ENCODE data around the gene NME4.
"Not testable (repeated sequence)": the region's sequence is repeated elsewhere in the genome, so short reads cannot be mapped to it uniquely, and the experiment has no call there.

The NME4 gene

DNA sequence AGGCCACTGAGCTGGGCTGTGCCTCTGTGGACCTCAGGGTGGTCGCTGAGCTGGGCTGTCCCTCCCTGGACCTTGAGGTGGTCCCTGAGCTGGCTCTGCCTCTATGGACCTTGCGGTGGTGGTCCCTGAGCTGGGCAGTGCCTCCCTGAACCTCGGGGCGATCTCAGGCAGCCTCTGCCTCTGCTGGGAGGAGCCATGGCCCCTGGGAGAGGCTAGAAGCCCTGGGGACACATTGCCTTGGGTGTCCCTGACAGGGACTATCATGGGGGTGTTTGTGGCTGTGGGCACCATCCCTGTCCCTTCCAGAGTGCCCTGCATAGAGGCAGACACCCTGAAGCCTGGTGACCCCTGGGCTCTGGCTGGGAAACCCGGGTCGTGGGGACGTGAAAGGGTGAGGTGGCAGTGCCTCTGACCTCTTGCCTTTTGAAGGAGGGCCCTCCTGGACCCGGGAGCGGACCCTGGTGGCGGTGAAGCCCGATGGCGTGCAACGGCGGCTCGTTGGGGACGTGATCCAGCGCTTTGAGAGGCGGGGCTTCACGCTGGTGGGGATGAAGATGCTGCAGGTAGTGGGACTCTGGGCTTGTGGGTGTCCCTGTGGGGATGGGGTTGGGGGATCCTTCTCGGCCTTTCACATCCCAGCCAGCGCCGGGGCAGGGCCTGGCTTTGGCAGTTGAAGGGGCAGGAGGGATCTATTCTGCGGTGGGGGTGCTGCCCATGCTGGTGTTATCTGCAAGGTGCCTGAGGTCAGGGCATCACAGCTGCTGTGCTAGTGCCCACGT lies 1.8 kb downstream of the NME4 start:
- DNase-seq (ENCODE audit: low spot score), result no peak

DNA sequence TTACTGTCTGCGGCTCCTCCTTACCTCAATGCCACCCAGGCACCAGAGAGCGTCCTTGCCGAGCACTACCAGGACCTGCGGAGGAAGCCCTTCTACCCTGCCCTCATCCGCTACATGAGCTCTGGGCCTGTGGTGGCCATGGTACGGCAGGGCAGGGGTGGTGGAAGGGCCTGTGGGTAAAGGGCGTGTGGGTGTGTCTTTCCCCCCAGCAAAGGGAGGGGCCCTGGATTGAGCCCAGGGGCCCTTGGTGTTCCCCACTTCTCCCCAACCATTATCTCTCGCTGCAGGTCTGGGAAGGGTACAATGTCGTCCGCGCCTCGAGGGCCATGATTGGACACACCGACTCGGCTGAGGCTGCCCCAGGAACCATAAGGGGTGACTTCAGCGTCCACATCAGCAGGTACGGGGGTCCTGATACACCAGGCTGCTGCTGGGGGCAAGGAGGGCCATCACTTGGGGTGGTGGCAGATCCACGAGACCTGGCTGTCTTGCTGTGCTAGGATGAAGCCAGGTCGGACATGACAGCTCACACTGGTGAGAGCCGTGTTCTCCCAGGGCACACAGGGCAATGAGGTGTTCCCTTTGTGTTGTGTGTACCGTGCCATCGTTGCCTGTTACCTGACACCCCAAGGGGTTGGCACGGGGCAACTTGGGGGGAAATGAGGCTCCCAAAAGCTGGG lies 2.5 kb downstream of the NME4 start:
- no peak for DNase-seq (ENCODE audit: low spot score)

DNA sequence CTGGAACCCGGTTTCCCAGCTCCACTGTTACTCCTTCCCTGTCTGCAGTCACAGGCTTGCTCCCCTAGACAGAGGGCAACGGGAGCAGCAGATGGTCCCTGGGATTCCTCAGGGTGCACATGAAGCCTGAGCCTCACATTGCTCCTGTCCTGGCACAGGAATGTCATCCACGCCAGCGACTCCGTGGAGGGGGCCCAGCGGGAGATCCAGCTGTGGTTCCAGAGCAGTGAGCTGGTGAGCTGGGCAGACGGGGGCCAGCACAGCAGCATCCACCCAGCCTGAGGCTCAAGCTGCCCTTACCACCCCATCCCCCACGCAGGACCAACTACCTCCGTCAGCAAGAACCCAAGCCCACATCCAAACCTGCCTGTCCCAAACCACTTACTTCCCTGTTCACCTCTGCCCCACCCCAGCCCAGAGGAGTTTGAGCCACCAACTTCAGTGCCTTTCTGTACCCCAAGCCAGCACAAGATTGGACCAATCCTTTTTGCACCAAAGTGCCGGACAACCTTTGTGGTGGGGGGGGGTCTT lies 3.1 kb downstream of the NME4 start:
- no peak for DNase-seq (ENCODE audit: low spot score)

DNA sequence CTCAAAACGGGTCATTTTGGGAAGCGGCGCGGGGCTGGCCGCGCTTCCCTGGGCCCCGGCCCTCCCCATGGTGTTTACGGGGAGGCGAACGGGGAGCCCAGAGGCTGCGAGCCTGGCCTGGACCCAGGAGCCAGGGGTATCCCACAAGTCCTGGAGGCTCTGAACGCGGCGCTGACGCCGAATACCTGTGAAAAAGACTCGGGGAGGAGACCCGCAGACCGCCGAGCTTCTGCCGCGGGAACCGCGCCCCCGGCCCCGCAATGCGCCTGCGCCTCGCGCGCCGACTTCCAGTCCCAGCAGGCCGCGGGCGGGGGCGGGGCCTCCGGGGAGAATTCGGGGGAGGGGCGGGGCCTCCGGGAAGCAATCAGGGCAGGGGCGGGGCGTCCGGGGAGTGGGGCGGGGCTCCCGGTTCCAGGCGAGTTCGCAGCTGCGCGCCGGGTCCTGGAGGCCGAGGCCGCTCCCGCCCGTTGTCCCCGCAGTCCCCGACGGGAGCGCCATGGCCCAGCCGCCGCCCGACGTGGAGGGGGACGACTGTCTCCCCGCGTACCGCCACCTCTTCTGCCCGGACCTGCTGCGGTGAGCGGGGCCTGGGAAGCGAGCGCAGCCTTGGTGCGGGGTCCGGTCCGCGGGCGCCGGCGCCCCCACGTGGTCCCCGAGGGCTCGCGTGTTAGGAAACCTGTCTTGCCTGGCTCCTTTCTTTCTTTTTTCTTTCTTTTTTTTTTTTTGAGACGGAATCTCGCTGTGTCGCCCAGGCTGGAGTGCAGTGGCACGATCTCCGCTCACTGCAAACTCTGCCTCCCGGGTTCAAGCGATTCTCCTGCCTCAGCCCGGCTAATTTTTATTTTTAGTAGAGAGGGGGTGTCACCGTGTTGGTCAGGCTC lies 4.7 kb downstream of the NME4 start, which contains the start of gene DECR2:
Gene DECR2 (plus strand): TSS at position 418 of the 881 bp plus-strand sequence. CDS start 79 bp downstream, at position 497.
- DNase-seq (ENCODE audit: low spot score), result peak; percentile 92

DNA sequence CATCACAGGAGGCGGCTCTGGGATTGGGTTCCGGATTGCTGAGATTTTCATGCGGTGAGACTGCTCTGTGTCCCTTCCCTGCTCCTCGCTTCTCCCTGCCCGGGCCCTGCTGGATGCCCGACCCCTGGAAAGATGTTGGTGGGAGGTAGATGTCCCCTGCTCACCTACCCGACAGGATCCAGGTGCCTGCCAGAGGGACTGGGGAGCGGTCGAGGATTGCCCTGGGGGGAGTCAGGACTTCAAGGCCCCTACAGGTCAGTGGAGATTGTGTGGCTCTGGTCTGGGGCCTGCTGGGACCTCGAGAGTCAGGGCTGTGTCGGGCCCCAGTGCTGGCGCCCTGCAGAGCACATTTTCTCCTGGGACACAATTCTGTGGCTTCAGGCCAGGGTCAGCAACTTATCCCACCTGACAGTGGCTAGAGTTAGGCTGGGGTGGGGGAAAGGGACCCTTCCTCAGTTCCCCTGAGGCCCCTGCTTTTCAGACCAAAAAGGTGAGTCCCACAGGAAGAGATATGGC lies 8.0 kb downstream of the NME4 start:
- DNase-seq (ENCODE audit: low spot score), result no peak

DNA sequence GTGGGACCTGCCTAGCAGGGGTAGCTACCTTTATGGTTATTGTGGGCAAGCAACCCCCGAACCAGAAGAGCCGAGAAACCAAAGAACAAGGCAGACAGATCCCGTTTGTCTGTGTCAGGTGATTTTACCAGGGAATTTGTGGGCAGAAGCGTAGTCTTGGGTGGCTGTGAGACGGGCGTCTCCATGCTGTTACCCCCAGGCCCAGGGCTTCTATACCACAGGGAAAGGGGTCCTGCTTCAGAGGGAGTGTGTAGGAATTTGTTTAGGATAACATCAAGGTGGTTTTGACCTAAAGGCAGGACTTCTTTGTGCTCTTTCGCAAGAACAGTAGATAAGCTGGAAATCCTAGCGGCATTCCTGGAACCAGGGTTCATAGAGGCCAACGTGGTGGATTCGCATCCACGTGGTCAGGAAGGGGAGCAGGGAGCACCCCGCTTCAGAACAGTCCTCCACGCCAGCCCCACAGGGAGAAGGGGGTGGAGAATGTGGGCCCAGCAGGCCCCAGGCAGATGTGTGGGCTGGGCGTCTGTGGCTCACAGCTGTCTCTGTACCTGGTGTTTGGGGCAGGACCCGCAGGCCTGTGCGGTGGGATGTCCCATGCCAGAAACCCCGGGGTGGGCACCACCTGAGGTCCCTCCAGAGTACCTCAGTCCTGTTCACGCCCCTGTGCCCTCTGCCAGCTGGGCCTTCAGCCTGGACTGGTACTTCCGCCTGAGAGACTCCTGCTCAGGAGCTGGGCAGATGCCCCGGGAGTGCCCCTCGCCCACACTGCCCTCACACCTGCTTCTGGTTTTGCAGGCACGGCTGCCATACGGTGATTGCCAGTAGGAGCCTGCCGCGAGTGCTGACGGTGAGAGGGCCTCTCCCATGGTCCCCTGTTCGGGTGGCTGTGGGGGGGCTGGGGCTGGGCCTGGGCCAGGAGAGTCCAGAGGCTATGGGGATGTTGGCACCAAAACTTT lies 8.8 kb downstream of the NME4 start:
- no peak for DNase-seq (ENCODE audit: low spot score)

DNA sequence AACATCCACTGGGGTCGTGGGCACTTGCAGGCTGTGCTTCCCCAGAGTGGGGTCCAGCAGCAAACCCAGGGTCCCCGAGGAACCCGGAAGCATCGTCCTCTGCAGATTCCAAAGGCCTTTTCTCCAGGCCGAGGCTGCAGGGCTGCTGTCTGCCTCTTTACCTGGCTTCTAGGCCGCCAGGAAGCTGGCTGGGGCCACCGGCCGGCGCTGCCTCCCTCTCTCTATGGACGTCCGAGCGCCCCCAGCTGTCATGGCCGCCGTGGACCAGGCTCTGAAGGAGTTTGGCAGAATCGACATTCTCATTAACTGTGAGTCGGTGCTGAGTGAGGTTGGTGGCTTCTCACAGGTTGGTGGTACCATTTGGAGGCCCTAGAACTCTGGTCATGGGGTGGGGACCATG lies 10.3 kb downstream of the NME4 start:
- DNase-seq (ENCODE audit: low spot score), result no peak

DNA sequence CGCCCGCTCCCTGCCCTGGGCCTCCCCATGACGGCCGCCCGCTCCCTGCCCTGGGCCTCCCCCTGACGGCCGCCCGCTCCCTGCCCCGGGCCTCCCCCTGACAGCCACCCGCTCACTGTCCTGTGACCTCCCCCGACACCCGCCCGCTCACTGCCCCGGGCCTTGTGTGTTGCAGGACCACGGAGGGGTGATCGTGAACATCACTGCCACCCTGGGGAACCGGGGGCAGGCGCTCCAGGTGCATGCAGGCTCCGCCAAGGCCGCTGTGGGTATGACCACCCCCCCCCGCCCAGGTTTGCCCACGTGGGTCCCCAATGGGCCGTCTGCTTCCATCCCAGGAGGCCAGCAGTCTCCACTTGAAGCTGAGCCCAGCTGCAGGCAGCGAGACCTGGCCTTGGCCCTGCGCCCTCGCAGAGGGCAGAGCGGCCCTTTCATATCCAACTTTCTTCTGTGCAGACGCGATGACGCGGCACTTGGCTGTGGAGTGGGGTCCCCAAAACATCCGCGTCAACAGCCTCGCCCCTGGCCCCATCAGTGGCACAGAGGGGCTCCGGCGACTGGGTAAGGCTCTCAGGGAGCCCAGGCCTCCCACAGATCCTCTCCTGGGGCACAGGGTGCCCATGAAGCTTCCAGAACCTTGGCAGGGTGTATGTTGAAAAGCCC lies 13.6 kb downstream of the NME4 start:
- no peak for DNase-seq (ENCODE audit: low spot score)

DNA sequence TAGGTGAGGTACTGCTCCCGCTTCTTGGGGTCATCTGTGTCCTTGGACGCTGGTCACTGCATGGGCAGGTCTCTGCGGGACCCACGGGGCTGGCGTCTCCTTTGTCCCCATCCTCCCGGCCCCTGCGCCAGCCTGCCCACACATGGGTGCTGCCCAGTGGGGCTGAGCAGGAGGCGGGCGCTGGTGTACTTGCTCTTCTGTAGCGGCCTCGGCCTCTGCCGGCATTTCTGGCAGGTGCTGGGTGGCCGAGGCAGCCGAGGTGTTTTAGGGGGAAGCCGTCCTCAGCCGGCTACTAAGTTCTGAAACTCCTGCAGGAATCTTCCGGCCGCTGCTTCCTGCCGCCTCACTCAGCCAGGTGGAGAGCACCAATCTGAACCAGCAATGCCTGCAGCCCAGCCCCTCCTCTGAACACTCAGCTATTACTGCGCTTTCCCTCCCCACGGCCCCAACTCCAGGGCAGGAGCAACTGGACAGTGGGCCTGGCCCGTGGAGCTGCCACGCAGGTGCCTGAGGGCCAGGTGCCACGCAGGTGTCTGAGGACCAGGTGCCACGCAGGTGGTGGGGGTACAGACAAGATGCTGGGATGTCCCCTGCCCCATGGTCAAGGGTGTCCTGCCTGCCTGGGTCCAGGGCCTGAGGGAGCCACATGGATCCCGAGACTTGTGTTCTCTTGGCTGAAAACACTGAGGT lies 14.7 kb downstream of the NME4 start:
- no peak for DNase-seq (ENCODE audit: low spot score)

DNA sequence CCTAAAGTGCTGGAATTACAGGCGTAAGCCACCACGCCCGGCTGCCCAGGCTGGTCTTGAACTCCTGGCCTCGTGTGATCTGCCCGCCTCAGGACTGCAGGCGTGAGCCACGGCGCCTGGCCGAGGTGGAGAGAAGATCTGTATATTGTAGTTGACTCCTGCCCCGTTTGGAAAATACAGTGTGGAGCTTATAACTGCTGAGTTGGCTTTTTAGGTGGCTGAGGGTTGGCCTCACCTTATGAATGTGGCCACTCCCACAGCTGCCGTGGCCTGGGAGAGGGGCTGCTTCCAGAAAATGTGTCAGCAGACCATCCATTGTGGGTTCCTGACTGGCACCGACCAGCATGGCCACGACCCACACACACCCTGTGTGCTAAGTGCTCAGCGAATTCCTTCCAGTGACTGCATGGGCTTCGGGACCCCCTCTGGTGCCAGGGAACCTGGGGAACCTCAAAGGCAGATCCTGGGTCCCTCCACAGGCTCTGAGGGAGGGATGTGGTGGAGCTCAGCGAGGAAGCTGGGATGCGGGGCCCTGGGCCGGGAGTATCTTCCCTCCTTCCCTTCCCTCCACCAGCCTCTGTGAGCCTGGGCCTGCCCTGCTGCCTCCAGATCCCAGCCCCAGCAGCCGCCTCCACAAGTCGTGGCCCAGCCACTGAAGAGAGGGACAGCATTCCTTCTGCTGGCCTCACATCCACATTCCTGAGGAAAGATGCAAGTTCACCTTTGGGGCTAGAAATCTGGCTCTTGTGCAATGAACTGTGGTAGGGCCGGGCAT lies 17.6 kb downstream of the NME4 start:
- DNase-seq (ENCODE audit: low spot score), result no peak

DNA sequence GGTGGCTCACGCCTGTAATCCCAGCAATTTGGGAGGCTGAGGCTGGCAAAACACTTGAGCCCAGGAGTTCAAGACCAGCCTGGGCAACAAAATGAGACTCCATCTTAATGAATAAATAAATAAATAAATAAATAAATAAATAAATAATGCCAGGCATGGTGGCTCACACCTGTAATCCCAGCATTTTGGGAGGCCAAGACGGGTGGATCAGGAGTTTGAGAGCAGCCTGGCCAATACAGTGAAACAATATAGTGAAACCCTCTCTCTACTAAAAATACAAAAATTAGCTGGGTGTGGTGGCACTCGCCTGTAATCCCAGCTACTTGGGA lies 18.1 kb downstream of the NME4 start:
- not testable (repeated sequence) for DNase-seq (ENCODE audit: low spot score)

DNA sequence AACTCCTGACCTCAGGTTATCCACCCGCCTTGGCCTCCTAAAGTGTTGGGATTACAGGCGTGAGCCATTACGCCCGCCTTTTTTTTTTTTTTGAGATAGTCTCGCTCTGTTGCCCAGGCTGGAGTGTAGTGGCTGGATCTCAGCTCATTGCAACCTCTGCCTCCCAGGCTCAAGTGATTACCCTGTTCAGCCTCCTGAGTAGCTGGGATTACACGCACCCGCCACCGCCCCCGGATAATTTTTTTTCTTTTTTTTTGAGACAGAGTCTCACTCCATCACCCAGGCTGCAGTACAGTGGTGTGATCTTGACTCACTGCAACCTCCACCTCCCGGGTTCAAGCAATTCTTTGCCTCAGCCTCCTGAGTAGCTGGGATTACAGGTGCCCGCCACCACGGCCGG lies 25.2 kb downstream of the NME4 start:
- not testable (repeated sequence) for DNase-seq (ENCODE audit: low spot score)

DNA sequence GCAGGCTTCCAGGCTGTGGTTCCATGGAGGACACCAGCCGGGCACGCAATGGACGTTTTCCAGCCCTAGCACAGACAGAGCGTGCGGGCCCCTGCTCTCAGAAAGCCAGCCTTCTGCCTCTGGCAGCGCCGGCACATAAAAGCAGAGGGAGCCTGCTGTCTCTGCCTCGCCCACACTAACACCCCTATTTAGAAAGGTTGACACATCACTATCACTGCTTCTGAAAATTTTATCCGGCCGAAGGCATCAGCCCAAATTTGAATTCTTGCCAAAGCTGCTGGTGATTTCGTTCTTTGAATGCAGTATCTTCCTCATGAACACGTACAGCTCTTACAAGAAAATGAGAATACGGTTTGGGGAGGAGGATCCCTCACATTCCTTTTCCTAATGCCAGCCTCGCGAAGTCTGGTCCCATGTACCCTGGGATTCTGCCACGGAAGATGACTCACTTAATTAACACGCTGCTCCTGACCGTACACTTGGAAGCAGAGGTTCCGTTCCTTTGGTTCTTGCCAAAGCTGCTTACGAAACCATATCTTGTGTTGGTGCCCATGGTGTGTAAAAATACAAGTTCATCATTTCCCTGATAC lies 27.1 kb downstream of the NME4 start:
- DNase-seq (ENCODE audit: low spot score), result peak; percentile 56

DNA sequence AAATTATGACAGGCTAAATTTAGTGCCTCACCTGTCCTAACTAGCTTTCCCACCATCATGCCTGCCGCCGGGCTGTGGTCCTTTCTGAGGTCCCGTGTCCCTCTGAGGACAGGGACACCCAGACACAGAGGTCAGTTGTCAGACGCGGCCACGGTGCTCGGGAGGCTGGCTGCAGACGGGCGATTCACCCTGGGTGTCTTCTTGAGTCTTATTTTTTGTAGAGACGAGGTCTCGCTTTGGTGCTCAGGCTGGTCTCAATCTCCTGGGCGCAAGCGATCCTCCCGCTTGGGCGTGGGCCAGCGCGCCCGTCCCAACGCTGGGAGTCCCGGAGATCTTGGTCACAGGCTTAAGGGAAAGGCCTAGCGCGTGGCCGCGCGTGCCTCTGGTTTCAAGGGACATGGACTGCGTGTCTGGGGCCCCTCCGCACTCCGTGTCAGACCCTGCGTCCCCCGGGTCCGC lies 27.7 kb downstream of the NME4 start:
- no peak for DNase-seq (ENCODE audit: low spot score)

DNA sequence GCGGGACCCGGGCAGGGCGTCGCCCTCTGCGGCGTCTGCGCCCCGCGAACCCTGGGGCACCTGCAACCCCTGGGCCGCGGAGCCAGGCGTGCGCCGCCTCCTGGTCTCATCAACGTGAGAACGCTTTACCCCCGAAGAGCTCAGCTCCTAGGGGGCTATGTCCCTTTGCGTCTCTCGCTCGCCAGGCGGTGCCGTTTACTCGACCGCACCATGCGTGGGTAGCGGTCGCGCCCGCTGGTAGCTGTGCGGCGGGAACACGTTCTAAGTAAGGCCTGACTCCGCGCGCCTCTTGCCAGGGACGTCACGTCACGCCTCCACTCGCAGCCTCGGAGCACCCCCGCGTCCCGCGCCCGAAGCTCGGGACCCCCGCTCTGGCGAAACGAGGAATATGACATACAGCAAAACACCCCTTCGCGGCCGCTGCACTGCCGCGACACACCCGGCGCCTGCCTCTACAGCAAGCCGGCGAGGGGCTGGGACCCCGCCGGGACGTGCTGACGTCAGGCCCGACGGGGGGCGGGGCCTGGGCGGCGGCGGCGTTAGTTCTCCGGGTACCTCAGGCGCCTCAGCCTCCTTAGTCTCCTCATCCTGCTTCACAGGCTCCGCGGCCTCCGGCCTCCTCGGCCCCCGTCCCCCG lies 28.2 kb downstream of the NME4 start, which contains the start of gene RAB11FIP3:
Gene RAB11FIP3 (plus strand): TSS at position 568 of the 637 bp plus-strand sequence. CDS start 358 bp downstream, outside the sequence.
- peak; percentile 86 for DNase-seq (ENCODE audit: low spot score)

DNA sequence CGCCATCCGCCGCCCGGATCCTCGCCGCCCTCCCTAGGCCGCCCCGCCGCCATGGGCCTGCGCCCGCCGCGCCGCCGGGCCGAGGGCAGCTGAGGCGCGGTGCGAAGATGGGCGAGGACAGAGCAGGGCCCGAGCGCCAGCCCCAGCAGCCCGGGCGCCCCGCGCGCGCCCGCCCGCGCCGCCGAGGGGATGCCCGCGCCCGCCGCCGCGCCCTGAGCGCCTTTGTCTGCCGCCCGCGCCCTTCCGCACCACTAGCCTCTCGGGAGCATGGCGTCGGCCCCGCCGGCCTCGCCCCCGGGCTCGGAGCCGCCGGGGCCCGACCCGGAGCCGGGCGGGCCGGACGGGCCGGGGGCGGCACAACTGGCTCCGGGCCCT lies 28.7 kb downstream of the NME4 start:
- DNase-seq (ENCODE audit: low spot score), result no peak

DNA sequence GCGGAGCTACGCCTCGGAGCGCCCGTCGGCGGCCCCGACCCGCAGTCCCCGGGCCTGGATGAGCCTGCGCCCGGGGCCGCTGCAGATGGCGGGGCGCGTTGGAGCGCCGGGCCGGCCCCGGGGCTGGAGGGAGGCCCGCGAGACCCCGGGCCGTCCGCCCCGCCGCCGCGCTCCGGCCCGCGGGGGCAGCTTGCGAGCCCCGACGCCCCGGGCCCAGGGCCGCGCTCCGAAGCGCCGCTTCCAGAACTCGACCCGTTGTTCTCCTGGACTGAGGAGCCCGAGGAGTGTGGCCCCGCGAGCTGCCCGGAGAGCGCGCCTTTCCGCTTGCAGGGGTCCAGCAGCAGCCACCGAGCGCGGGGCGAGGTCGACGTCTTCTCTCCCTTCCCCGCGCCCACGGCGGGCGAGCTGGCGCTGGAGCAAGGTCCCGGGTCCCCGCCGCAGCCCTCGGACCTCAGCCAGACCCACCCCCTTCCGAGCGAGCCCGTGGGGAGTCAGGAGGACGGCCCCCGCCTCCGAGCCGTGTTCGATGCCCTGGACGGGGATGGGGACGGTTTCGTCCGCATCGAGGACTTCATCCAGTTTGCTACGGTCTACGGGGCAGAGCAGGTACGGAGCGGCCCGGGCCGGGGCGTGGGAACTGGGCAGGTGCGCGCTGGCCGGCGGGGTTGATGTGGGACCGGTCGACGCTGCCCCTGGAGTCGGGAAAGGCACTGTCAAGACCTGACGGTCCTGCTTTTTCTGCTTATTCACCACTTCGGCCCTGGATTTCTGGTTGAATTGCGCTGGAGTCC lies 29.3 kb downstream of the NME4 start:
- no peak for DNase-seq (ENCODE audit: low spot score)

Measured in globus pallidus (tissue), 1 donor.